Measurements from ENCODE around the gene PRKCH. TPM values are rescaled to one million over a fixed set of nuclear protein-coding genes. Genes with fewer than 3 reads are reported as not detected.

Gene PRKCH
- total and polyA plus RNA-seq, 2 of the 13 experiments (the other 11 are each of a cell fraction or from before 2014, with no cell fraction given): 0.48 to 1.3 TPM

DNA sequence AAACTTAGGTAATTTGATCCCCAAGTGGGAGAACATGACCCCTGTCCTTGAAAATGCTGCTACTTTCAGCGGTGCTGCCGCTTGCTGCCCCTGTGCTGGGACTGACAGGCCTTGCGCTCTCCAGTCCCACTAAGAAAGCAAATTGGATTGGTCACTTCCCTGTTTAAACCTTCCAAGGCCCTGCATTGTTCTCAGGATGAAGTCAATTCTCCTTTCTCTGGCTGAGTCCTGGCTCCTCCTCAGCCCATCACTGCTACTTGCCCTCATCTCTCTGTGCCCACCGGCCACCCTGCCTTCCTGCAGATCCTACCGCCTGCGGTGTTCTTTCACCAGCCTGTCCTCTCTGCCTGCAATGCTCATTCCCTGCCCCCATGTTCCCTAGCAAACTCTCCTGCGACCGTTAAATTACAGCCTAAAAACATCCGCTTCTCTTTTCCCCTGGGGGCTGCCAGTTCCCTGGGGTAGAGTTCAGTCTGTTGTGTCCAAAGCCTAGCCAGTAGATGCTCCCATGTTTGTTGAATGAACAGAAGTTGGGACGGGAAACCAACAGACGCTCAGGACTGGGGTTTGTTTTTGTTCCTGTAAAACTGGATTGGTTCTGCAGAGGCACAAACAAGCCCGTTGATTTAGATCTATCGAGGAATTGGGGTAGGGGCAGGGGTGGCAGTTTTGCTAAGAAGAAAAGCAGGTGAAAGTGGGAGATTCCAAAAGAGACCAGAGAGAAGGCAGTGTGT, 246.6 kb downstream of the PRKCH start:
- DNase-seq (ENCODE audit: low spot score) (no peak), FAIRE-seq (no peak), ATAC-seq (no peak)
- Histone ChIP-seq H3K4me1 (ENCODE audit: insufficient read depth, low read length) (peaks cover 78% of the 10 kb centered on the region), H2AFZ (ENCODE audit: low read length) (no peak overlapping the region), H3K27me3 (ENCODE audit: control insufficient read depth in 1 of 2, insufficient read depth in 2 of 2, low read length in 2 of 2) (no peaks in the 10 kb centered on the region), H4K20me1 (ENCODE audit: insufficient read depth, low read length) (no peaks in the 10 kb centered on the region), H3K9me3 (ENCODE audit: low read length) (no peaks in the 10 kb centered on the region), H3K4me3 (replicated peaks in 1 of 3; ENCODE audit: insufficient read depth in 1 of 3, low read depth in 2 of 3, low read length in 3 of 3) (no peak overlapping the region), H3K4me2 (ENCODE audit: low read depth, low read length) (no peak overlapping the region), H3K79me2 (ENCODE audit: insufficient read depth, low read length) (no peaks in the 10 kb centered on the region), H3K36me3 (replicated peaks in 1 of 2; ENCODE audit: control insufficient read depth in 1 of 2, insufficient read depth in 2 of 2, low read length in 2 of 2) (no peaks in the 10 kb centered on the region), H3K27ac (ENCODE audit: extremely low read length, insufficient read depth, low read length) (no peak overlapping the region), H3K9ac (ENCODE audit: insufficient read depth, low read depth, low read length) (0 out of 2 replicates have a peak overlapping the region, but pooled peaks have one; percentile 1)
- POLR2A ChIA-PET: interaction anchor here (0.9 to 1.1 kb wide), 2 partner anchors 9 to 14 kb away, joined by 3 to 5 read pairs; no protein-coding TSS in a partner anchor
- WGBS (ENCODE audit: low lambda C conversion rate): 81% methylated on average over 13 of the region's 13 CpGs
- CTCF ChIA-PET (ENCODE audit: low intra/inter-chr PET ratio, low total read pairs): no interaction called here
- in situ Hi-C loops (cut with HindIII; ENCODE audit: extremely low pct_ligation_motif_present, low pct_unique_long_range_greater_than_20kb): no loop called here
- no TSS peak for BruUV-seq (replicated peaks)
- intact Hi-C loops (cut with micrococcal nuclease; ENCODE audit: unreplicated experiment): no loop called here
- TF ChIP-seq KLF6 (CRISPR knock-in tag; IDR thresholded peaks at IDR 0.05): no peak
- no peak for TF ChIP-seq MAFF (IDR thresholded peaks at IDR 0.05; ENCODE audit: low read depth, low read length)
- no peak for TF ChIP-seq MTF1 (CRISPR knock-in tag; IDR thresholded peaks at IDR 0.05)
- 0 out of 2 replicates have a peak, but pooled peaks have one; percentile 8 for TF ChIP-seq ZMYM2 (CRISPR knock-in tag; IDR thresholded peaks at IDR 0.05)
- peak; percentile 51; the same call in 1 of the 2 replicates for TF ChIP-seq ZMYM4 (CRISPR knock-in tag; IDR thresholded peaks at IDR 0.05)
- TF ChIP-seq NKX3-1 (CRISPR knock-in tag; IDR thresholded peaks at IDR 0.05): no peak
- peak; percentile 87 for TF ChIP-seq SIX4 (CRISPR knock-in tag; IDR thresholded peaks at IDR 0.05)
- TF ChIP-seq, protein P1, sequence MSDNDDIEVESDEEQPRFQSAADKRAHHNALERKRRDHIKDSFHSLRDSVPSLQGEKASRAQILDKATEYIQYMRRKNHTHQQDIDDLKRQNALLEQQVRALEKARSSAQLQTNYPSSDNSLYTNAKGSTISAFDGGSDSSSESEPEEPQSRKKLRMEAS (IDR thresholded peaks at IDR 0.05): no peak
- no peak for TF ChIP-seq ZNF496 (CRISPR knock-in tag; IDR thresholded peaks at IDR 0.05; ENCODE audit: insufficient replicate concordance)
- peak; percentile 15 for TF ChIP-seq ASH2L (IDR thresholded peaks at IDR 0.05; ENCODE audit: insufficient read length, low read depth, low read length)
- TF ChIP-seq, protein P2, sequence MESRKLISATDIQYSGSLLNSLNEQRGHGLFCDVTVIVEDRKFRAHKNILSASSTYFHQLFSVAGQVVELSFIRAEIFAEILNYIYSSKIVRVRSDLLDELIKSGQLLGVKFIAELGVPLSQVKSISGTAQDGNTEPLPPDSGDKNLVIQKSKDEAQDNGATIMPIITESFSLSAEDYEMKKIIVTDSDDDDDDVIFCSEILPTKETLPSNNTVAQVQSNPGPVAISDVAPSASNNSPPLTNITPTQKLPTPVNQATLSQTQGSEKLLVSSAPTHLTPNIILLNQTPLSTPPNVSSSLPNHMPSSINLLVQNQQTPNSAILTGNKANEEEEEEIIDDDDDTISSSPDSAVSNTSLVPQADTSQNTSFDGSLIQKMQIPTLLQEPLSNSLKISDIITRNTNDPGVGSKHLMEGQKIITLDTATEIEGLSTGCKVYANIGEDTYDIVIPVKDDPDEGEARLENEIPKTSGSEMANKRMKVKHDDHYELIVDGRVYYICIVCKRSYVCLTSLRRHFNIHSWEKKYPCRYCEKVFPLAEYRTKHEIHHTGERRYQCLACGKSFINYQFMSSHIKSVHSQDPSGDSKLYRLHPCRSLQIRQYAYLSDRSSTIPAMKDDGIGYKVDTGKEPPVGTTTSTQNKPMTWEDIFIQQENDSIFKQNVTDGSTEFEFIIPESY (CRISPR knock-in tag; IDR thresholded peaks at IDR 0.05): peak; percentile 95
- TF ChIP-seq ZBTB38 (CRISPR knock-in tag; IDR thresholded peaks at IDR 0.05): 0 out of 2 replicates have a peak, but pooled peaks have one; percentile 13
- TF ChIP-seq ZBTB1 (CRISPR knock-in tag; IDR thresholded peaks at IDR 0.05; ENCODE audit: borderline replicate concordance): no peak
- no peak for TF ChIP-seq ZNF720 (CRISPR knock-in tag; IDR thresholded peaks at IDR 0.05)
- TF ChIP-seq ZSCAN9 (CRISPR knock-in tag; IDR thresholded peaks at IDR 0.05; ENCODE audit: borderline replicate concordance): no peak
- TF ChIP-seq HNRNPK (IDR thresholded peaks at IDR 0.05; ENCODE audit: low read depth, low read length, poor library complexity, severe bottlenecking): no peak
- 0 out of 2 replicates have a peak, but pooled peaks have one; percentile 17 for TF ChIP-seq RXRA (CRISPR knock-in tag; IDR thresholded peaks at IDR 0.05)
- TF ChIP-seq BCL6 (CRISPR knock-in tag; IDR thresholded peaks at IDR 0.05): no peak
- no peak for TF ChIP-seq ZNF776 (CRISPR knock-in tag; IDR thresholded peaks at IDR 0.05)
- TF ChIP-seq, protein P3, sequence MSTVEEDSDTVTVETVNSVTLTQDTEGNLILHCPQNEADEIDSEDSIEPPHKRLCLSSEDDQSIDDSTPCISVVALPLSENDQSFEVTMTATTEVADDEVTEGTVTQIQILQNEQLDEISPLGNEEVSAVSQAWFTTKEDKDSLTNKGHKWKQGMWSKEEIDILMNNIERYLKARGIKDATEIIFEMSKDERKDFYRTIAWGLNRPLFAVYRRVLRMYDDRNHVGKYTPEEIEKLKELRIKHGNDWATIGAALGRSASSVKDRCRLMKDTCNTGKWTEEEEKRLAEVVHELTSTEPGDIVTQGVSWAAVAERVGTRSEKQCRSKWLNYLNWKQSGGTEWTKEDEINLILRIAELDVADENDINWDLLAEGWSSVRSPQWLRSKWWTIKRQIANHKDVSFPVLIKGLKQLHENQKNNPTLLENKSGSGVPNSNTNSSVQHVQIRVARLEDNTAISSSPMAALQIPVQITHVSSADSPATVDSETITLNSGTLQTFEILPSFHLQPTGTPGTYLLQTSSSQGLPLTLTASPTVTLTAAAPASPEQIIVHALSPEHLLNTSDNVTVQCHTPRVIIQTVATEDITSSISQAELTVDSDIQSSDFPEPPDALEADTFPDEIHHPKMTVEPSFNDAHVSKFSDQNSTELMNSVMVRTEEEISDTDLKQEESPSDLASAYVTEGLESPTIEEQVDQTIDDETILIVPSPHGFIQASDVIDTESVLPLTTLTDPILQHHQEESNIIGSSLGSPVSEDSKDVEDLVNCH (CRISPR knock-in tag; IDR thresholded peaks at IDR 0.05): no peak
- no peak for TF ChIP-seq KDM5B (CRISPR knock-in tag; IDR thresholded peaks at IDR 0.05; ENCODE audit: borderline replicate concordance)
- TF ChIP-seq ZNF772 (CRISPR knock-in tag; IDR thresholded peaks at IDR 0.05): no peak
